GM21723 (cell line): ENCODE data around the gene HJURP.
"Not testable (repeated sequence)": the region's sequence is repeated elsewhere in the genome, so short reads cannot be mapped to it uniquely, and the experiment has no call there.

Experiments used
- ATAC-seq: cut with Tn5 transposase; IDR thresholded peaks from one replicate; pipeline ENCODE4 v1.9.1; 2021; ENCODE audit warnings: mild to moderate bottlenecking, moderate library complexity; ENCODE audit not compliant: unreplicated experiment

HJURP gene

GRCh38 chr2:233854241-233854981, at the start of gene HJURP:
HJURP (minus strand) TSS chr2:233854535; CDS start chr2:233854500, 35 bp downstream.
- peak; percentile 94 for ATAC-seq

- no peak for ATAC-seq
Measured at GRCh38 chr2:233901884-233902283, 47.5 kb upstream of the HJURP start.

DNA sequence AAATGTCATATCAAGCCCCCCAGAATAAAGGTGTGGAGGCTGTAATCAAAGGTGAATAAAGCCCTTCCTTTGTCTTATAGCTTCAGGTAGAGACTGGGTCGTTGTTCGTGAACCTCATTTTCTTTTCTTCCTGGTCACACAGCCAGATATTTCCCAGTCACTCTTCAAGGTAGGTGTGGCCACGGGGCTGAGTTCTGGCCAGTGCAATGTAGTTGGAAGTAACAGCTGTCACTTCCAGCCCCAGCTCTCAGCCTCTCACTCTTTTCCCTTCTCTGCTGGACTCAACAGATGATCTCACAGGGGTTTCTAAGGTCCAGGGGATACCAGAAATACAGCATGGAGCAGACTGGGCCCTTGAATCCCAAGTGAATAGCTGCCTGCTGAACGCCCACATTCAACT, 47.0 kb upstream of the HJURP start:
- no peak for ATAC-seq

GRCh38 chr2:233896253-233896652, 41.9 kb upstream of the HJURP start:
- ATAC-seq: not testable (repeated sequence)

- no peak for ATAC-seq
Measured at GRCh38 chr2:233892793-233893192, 38.5 kb upstream of the HJURP start.

DNA sequence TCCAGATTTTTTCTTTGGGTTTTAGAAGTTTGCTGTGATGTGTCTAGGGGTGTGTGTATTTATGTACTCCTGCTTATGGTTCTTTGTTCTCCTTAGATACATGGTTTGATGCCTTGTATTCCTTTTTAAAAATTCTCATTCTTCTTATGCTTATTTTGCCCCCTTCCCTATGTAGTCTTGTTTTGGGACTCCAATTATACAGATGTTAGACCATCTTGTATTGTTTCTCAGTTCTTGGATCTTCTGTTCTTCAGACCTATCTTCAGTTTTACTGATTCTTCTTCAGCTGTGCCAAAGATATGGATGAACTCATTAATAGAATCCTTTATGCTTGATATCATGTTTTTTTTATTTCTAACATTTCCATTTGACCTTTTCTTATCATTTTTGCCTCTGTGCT, 28.0 kb upstream of the HJURP start:
- ATAC-seq: no peak

DNA sequence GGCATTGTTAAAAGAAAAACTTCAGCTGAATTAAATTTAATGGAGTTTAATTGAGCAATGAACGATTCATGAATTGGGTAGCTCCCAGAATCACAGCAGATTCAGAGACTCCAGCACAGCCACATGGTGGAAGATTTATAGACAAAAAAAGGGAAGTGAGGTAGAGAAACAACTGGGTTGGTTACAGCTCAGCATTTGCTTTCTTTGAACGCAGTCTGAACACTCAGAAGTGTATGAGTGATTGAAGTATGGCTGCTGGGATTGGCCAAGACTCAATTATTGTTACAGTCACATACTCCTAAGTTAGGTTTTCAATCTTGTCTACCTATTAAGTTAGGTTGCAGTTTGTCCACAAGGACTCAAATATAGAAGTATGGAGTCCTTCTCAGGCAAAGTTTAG, 17.8 kb upstream of the HJURP start:
- ATAC-seq: not testable (repeated sequence)

GRCh38 chr2:233871432-233871831, 17.1 kb upstream of the HJURP start:
- no peak for ATAC-seq

DNA sequence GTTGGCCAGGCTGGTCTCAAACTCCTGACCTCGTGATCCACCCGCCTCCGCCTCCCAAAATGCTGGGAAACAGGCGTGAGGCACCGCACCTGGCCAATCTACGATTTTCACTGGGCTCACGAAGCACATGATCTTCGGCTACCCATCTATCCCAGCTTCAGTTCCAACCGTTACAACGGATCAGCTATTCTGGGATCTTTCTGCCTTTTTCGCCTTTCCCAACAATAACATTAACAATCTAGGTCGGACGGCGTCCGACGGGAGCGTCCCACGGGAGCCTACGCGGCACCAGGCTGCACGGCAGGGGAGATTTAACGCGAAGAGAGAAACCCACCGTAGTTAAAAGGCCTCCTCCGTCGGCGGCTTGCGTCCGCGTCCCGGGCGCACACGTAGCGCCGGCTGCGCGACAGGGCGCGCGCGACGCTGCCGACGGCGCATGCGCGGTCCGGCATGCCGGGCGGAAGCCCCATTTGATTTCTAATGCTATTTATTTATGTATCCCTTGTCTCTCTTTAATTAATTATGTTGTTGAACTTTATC, 13.7 kb upstream of the HJURP start, which contains the start of gene MSL3B:
Gene MSL3B (minus strand): TSS at position 394 of the 540 bp plus-strand sequence.
- peak; percentile 71 for ATAC-seq

DNA sequence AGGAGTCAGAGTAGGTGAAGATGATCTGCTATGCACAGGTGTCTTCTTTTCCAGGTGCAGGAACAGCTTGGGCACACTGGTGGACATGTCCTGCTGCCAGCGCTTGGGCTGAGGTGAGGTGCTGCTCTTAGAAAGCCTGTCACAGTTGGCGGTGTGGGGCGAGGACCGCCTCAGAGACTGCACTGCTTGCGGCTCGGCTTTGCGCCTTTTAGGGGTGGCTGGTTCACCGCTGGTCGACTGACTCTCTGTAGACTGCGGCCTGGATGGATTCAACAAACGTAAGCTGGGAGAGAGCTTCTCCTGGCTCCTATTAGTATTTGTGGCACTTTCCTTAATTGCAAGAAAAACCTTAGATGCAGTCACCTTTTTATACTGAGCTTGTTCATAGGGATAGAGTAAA, 12.1 kb upstream of the HJURP start:
- no peak for ATAC-seq

DNA sequence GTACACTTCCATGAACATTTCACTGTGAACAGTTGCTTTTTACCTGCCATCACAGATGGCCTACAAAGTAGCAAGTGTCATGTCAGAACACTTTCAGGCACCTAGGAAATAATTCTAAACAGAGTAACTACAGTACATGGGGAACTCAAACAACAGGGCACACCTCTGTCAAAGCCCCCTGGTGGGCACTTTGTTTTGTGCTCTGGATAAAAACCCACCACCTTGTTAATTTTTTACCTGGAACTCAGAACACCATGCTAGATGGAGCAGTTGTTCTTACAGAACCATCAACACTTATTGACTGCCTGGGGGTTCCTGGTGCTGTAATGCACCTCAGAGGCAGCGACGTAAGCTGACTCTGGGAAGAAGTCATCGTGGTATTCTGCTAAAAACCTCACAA, 11.5 kb upstream of the HJURP start:
- no peak for ATAC-seq

DNA sequence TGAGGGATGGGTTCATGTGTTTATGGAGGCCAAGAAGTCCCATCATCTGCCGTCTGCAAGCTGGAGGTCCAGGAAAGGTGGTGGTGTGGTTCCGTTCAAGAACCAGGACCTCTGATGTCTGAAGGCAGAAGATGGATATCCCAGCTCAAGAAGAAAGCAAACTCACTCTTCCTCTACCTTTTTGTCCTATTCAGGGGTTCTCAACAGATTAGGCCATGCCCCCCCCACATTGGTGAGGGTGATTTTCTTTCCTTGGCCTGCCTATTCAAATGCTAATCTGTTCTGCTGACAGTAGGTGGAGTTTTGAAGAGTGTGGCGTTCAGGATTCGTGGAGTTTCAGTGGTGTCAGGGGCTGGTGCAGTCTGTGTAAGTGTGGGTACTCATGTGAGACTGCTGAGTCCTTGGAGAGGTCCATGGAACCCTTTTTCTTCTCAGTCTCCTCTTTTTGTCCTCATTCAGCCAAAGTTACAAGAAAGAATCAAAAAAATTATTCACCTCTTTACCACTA, 8.0 kb upstream of the HJURP start:
- no peak for ATAC-seq

- no peak for ATAC-seq
Measured at GRCh38 chr2:233858331-233858730, 4.0 kb upstream of the HJURP start.

DNA sequence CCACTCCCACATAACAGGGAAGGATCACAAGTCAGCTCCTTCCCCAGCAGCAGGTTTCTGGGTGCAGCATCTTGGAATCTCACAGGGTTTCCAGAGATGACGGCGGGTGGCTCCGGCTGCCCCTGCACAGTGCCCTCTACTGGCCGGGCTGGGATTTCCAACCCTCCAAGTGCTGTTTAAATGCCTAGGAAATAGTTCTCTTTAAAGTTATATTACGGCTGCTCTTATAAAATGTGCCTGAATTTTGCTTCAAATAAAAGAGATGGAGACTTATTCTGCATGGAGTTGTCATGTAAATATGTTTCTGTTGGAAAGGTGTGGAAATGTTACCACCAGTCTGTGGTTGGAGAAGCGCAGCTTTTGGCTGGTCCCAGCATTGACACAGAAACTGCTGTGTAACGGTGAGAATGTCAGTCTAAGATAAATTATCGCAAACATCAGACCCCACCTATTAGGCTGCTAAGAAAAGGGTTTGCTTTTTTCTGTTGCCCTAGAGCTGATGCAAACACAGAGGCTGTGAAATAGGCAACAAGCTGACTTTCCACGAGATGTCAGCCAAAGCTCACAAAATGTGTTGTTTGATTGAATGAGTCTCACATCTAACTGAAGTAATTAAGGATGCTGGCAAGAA, 3.3 kb upstream of the HJURP start:
- no peak for ATAC-seq

DNA sequence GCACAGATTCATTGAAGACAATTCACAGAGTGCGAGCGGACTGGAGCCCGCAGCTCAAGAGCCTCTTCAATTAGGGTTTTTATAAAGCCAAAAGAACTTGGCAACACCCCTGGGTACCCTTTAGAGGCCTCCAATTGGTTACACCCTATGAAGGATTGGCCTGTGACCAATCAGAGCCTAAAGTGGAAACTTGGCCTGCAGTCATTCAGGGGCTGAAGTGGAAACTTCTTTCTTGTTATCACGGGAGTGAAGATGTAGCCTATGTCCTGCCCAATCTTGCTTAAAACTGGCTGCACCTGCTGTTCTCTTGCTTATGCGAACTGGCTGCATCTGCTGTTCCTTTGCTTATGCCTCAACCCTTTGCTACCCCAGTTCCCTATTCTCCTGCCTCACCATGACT, 1.8 kb upstream of the HJURP start:
- ATAC-seq: no peak

DNA sequence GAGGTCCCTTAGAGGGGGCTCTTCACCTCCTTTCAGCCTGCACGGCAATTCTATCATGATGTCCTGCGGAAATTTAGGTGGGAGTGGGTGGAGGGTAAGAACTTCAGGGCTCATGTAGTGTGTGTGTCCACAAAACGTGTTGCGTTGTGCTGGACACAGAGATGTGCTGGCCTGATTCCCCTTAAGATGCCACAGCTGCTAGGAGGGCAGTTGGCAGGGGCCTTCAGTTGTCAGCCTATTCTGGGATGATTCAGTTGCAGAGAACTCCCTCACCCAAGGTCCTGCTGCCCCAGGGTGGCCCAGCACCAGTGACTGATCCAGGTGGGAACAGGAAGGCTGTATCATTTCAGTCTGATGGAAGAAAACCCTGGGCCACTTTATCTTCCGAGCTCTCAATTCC, 1.0 kb upstream of the HJURP start:
- no peak for ATAC-seq

- ATAC-seq: peak; percentile 5
Measured at GRCh38 chr2:233853883-233854240, 473 bp downstream of the HJURP start.

GRCh38 chr2:233853353-233853752, 982 bp downstream of the HJURP start:
- ATAC-seq: no peak

DNA sequence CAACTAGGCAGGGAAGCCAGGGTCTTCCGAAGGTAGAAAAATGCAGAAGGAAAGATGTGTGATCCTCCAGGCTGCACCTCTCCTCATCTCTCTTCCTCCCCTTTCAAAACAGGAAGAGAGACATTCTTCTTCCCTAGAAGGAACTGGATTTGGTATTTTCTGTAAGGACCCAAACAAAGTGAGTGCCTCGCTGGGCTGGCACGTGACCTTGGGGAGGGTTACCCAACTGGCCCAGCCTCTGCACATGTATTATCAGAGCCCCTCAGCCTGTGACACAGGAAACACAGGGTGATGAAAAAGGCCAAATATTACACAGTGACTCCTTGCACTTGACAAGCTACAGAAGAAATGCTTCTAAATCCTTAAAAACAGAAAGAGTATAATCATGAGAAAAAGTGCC, 2.3 kb downstream of the HJURP start:
- ATAC-seq: no peak

DNA sequence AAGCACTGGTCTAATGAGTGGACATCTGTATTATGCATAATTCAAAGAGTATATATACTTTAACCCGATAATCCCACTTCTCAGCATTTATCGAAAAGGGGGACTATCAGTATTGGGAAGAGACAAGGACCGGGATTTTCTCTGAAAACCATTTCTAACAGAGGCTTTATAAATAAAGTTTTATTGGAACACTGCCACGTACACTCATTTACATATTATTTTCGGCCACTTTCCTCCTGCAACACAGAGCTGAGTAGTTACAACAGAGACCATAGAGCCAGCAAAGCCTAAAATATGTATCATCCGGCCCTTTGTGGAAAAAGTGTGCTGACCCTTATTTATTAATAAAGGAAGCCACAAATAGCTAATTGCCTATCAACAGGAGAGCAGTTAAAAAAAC, 3.2 kb downstream of the HJURP start:
- no peak for ATAC-seq

DNA sequence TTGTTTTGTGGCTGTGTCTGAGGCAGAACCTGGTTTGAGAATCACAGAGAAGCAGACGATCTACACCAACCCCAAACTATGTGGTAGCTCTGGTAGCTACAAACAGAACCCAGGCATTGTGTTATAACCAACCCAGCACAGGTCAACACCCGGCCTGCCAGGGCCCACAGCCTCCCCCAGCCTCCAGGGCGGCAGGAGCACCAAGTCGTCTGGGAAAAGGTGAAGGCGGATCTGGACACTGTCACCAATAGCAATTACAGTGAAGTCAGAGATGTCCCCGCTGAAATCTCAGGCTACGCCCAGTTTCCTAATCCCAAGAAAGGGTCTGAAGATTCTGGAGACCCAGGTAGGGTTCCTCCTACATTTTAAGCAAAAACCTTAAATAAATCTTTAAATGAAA, 3.6 kb downstream of the HJURP start:
- no peak for ATAC-seq

DNA sequence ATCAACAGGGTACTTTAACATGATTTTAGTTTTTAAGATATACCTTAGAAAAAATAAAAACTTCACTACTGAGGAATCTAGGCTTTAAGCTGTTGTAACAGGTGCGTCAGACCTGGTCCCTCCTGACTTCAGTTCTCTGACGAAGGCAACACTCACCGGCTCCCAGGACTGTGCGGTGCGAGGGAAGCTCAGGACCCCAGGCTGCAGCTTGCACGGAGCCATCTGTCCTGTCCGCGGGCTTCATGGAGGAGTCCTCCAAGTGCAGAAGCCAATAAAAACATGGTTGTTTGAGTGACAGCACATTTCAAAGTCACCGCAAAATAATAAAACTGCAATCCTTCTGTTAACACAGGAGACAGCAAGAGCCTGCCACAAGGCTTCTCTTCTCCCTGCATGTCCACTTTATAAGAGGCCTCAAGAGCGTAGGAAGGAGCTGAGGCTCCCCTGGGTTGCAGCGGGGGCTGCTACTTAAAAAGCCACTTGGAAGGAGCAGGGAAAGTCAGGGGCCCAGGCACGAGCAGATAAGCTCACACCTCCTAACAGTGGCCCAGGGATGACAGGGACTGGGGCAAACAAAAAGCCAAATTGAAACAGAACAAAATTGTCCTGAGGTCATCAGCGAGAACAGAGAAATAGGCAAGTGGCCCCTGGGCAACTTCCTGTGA, 4.6 kb downstream of the HJURP start:
- no peak for ATAC-seq
